Occipital lobe (tissue), 2 donors: Measurements from ENCODE around the gene MMP15. TPM values are rescaled to one million over a fixed set of nuclear protein-coding genes. Genes with fewer than 3 reads are reported as not detected.
"Not testable (repeated sequence)": the region's sequence is repeated elsewhere in the genome, so short reads cannot be mapped to it uniquely, and the experiment has no call there.

ENCODE experiments used
- DNase-seq: peaks from one replicate; lab custom pipeline; 2025; lab: John Stamatoyannopoulos, UW
- total RNA-seq: library from RNA; depleted of rRNA; stranded (reverse); fragments of >200 nt; gene quantifications from one replicate; pipeline ENCODE4 v1.2.3, GENCODE V29; 2014

The MMP15 gene
- total RNA-seq, 1 donor from 2014 or later, result 12.6 TPM

- no peak for DNase-seq
Measured at GRCh38 chr16:57996406-57997175, 29.0 kb upstream of the MMP15 start.

DNA sequence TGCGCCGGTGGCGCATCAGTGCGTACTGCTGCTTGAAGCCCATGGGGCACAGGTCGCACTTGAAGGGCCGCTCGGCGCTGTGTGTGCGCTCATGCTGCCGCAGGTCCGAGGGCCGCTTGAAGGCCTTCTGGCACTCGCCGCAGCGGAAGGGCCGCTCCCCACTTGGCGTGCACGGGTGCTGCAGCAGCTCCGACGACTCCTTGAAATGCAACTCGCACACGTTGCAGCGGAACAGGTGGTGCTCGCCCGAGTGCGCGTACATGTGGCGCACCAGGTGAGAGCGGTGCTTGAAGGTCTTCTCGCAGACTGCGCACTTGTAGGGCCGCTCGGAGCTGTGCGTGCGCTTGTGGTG, 28.4 kb upstream of the MMP15 start:
- no peak for DNase-seq

- no peak for DNase-seq
Measured at GRCh38 chr16:57997528-57998265, 27.9 kb upstream of the MMP15 start.

GRCh38 chr16:57998486-57998885, 27.1 kb upstream of the MMP15 start:
- DNase-seq, result no peak

GRCh38 chr16:57998992-57999365, 26.6 kb upstream of the MMP15 start:
- DNase-seq, result no peak

DNA sequence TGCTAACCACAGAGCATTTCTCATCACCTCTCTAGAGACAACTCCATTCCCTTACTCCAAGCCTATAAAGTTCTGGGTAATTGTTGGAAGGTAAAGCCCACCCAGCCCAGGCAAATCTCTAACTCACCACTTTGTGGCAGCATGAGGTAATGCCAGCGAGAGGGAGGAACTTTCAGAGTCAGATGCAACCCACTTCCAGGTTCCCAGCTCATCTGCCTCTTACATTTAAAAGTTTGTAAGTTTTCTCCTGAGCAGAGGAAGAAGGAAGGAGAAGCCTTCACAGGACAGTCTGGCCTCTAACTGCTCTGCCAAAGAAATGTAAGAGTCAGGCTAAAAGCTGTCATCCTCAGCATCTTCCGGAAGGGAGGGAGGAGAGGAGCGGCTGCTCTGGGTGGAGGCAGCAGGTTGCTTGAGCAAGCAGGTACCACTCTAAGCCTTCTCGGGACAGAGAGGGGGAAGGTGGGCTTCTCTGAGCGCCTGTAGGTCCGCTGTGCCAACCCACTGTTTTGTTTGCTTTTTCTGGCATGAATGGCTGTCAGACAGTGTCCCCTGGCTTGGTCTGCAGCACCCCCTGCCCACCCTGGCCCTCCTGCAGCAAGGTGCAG, 26.1 kb upstream of the MMP15 start:
- no peak for DNase-seq

DNA sequence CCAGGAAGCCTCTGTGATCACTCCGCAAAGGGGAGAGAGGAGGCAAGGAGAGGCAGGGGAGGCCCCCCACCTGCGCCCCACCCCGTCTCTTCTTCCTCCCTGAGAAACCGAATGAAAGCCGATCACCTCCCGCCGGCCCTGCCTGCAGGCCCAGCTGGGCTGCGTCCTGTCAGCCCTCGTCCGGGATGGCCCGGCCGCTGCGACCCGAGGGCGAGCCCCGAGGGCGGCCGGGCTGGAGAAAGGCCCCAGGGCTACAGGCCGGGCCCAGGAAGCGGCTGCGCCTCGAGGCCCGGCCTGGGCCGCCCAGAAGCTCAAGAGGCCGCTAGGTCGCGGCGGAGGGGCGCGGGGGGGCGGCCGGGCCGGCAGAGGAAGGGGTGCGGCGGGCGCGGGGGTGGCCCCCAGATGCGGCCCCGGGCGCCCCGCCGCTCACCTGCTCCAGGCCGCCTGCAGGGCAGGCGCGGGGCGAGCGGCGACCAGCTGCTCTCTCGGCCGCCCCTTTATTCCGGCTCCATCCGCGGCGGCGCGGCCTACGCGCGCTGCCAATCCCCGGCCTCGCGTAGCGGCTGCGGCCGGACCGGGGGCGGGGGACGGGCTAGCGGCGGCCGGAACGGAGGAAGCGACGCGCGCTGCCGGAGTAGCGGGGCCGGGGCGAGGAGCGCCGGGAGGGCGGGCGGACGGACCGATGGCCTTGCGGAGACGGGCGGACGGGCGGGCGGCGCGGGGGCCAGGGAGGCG, 25.4 kb upstream of the MMP15 start, which contains the start of gene ZNF319:
TSS of gene ZNF319 (minus strand) at position 702 of the 735 bp plus-strand sequence. CDS start 2,407 bp downstream, outside the sequence.
- DNase-seq, result no peak

DNA sequence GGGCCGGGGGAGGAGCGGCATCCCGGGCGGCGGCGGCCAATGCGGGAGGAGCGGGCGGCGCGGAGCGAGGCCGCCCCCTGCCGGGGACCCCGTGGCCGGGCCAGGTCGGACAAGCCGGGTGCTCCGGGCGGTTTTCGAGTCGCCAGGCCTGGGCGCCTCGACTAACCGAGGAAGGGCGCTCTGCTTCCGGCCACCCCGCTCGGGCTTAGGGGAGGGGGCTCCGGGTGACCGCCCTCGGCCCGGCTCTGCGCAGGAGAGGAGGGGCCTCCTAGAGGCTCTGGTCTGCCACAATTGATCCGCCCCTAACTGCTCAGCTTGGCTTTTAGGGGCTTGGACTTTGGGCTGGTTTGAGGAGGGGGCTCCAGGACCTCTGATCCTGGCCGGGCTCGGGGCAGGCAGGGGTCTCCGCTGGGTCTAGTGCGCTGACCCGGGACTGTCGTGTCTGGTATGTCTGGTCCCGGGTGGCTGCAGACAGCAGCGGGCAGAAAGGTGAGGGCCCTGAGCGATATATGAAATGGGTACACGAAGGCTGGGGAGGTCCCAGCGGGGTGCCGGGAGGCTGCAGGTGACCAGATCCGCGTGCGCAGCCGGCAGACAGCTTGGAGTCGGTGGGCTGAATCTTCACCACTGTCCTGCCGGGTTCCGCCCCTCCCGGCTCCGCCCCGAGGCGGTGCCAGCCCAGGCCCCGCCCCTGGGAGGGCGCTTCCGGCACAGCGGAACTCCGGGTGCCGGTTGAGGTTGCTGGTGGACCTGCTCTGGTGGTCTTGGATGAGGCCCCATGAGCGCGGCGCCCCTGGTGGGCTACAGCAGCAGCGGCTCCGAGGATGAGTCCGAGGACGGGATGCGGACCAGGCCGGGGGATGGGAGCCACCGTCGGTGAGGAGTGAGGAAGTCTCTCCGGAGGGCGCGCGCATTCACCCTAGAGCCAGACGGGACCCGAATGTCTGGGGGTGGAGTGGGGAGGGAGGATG, 24.6 kb upstream of the MMP15 start, which contains the start of gene USB1:
TSS of gene USB1 (plus strand) at position 702 of the 971 bp plus-strand sequence. CDS start at position 779, 77 bp downstream.
- DNase-seq, result peak; percentile 80

- no peak for DNase-seq
Measured at GRCh38 chr16:58001781-58002415, 23.7 kb upstream of the MMP15 start.

- no peak for DNase-seq
Measured at GRCh38 chr16:58002416-58002800, 23.1 kb upstream of the MMP15 start.

GRCh38 chr16:58002936-58003335, 22.6 kb upstream of the MMP15 start:
- DNase-seq, result no peak

- not testable (repeated sequence) for DNase-seq
Measured at GRCh38 chr16:58004736-58005135, 20.8 kb upstream of the MMP15 start.

- no peak for DNase-seq
Measured at GRCh38 chr16:58009856-58010416, 15.6 kb upstream of the MMP15 start.

- no peak for DNase-seq
Measured at GRCh38 chr16:58010886-58011285, 14.7 kb upstream of the MMP15 start.

DNA sequence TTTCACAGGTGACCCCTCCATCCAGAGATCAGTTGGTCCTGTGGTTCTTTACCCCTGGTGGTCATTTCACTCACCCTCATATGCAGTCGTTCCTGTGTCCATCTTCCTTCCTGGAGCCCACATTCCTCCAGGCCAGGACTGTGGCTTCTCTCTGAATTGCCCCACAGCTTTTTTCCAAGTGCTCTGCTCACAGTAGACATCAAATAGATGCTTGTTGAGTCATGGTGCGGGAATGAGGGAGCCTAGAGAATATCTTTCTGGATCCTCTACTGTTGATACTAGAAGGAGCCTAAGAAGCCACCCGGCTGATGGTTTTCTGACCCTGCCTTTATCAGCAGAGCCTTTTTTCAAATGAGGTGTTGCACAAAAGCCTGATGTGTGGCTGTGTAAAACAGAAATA, 13.9 kb upstream of the MMP15 start:
- no peak for DNase-seq

GRCh38 chr16:58012481-58012880, 13.1 kb upstream of the MMP15 start:
- no peak for DNase-seq

DNA sequence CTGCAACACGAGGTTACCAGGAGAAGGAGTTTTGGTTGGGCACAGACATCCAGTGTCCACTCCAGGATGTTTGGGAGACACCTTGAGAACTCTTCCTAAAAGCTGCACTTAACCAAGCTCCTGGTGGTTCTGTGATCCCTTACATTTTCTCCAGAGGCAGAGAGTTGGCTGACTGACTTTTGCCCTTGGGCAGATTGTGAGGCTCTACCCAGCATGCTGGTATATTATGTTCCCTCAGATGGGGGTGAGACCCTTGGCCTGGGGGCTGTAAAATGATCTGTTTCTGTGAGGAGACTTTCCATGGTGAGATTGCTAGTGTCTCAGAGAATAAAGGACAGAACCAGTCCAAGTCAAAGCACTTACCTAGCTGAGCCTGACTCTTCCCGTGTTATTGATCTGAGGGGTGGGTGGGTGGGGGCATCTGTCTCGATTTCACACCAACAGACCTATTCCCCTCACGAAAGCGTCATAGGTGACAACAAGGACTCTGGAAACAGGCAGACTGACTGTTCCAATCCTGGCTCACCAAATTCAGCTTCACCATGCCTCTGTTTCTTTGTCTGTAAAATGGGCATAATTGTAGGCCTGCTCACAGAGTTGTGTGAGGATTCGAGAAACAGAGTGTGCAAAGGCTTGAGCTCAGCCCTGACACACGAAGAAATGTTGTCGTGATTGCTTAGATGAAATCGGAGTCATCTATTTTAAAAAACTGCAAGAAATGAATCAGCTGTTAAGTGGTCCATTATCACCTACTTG, 12.2 kb upstream of the MMP15 start:
- DNase-seq, result no peak

DNA sequence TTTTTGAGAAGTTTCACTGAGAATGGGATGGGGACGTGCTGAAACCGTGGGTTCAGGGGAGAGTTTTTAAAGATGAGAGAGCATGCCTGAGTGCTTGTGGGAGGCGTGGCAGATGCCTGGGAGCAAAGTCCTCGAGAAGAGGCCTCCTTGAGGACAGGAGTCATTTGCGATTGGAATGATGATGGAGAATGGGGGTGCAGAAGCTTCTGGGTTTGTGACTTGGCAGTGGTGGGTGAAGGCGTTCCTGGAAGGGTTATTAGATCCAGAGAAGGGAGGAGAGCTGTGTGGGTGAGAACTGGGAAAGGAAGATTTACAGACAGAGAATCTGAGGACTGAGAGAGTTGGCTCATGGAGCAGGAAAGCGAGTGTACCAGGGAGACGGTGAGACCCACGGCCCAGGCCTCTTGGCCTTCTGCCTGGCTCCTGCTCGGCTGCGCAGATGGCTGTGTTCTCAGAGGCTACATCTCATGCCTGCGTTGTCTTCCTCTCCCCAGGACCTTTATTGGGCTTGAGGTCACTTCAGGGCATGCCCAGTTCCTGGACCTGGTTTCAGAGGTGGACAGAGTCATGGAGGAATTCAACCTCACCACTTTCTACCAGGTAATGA, 8.6 kb upstream of the MMP15 start:
- DNase-seq, result no peak

DNA sequence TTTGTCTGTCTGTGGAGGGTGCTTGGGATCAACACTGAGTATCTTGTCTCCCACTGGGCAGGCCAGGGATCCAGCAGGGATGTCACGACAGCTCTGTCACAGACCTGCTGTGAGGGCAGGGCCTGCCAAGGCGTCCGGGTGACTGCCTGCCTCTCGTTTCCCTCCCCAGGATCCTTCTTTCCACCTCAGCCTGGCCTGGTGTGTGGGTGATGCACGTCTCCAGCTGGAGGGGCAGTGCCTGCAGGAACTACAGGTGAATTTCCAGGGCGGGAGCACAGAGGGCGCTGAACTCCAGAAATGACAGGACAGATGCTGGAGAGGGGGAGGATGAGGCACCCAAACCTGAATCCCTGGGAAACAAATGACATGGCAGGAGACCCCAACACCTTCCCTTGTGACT, 6.8 kb upstream of the MMP15 start:
- no peak for DNase-seq
